HG02938 (cell line): Measurements from ENCODE around the gene GALNS.
"Not testable (repeated sequence)": the region's sequence is repeated elsewhere in the genome, so short reads cannot be mapped to it uniquely, and the experiment has no call there.

Experiments
- ATAC-seq: cut with Tn5 transposase; IDR thresholded peaks from one replicate; pipeline ENCODE4 v1.9.1; 2021; ENCODE audit warnings: mild to moderate bottlenecking, moderate library complexity; ENCODE audit not compliant: unreplicated experiment

Gene GALNS

GRCh38 chr16:88772871-88773811 is 83.6 kb downstream of the GALNS start:
- no peak for ATAC-seq

GRCh38 chr16:88771781-88772180 is 85.0 kb downstream of the GALNS start:
- ATAC-seq, result not testable (repeated sequence)

GRCh38 chr16:88771294-88771772 is 85.4 kb downstream of the GALNS start:
- no peak for ATAC-seq

GRCh38 chr16:88770461-88771293 is 86.1 kb downstream of the GALNS start:
- ATAC-seq, result no peak

- no peak for ATAC-seq
Observed at GRCh38 chr16:88769617-88770460, 86.9 kb downstream of the GALNS start.

- ATAC-seq, result no peak
Observed at GRCh38 chr16:88768071-88768783, 88.5 kb downstream of the GALNS start.

- ATAC-seq, result no peak
Observed at GRCh38 chr16:88767546-88768070, 89.1 kb downstream of the GALNS start.

- ATAC-seq, result no peak
Observed at GRCh38 chr16:88766975-88767374, 89.8 kb downstream of the GALNS start.

GRCh38 chr16:88764913-88765349 is 91.8 kb downstream of the GALNS start:
- no peak for ATAC-seq

GRCh38 chr16:88764080-88764479 is 92.7 kb downstream of the GALNS start:
- no peak for ATAC-seq
